ENCODE measurements around the gene PWP2.
"Not testable (repeated sequence)": the region's sequence is repeated elsewhere in the genome, so short reads cannot be mapped to it uniquely, and the experiment has no call there.

- not testable (repeated sequence) for TF ChIP-seq CTCF, POLR2A (IDR thresholded peaks at IDR 0.05)
Observed at GRCh38 chr21:44139787-44140551, 32.8 kb downstream of the PWP2 start.
